Stimulated activated CD4-positive, alpha-beta T cell treated with anti-CD3 and anti-CD28 coated beads, Interleukin-12 subunit alpha, Interleukin-12 subunit beta, amount 100 ng/mL, for 48 hours (primary cell): ENCODE measurements around the gene ID2.
A peak's percentile ranks its signal among the peaks of the same experiment; 100 is the strongest.

Source experiments
- DNase-seq, 3 donors: peaks; one replicate each; pipeline ENCODE4 v3.0.0-alpha.2; 2020; ENCODE audit warnings: low read depth in 2 of 3, low spot score in 1 of 3

ID2 gene

GRCh38 chr2:8681786-8682692 lies at the start of gene ID2:
Gene ID2, plus strand, starts transcription at chr2:8682056. Its CDS starts 110 bp downstream, at chr2:8682166.
- peak; percentile 96 to 98 (median 97) for DNase-seq

DNA sequence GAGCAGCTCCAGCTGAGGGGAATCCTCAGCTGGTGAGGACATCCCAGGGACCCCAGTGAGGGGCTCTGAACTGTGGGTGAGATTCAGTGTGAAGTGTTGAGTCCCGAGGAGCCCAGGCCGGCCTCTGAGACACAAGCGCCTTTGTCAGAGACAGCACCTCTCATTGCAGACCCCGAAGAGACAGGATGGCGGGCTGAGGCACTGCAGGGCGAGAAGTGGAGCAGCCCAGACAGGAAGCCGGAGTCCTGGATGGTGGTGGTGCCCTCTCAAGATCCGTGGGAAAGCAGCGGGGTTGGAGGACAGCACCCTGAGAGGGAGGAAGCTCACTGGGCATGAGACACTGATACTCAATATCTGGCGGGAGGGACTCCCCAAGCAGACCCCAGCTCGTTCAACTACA lies 49.1 kb upstream of the ID2 start:
- DNase-seq = no peak

DNA sequence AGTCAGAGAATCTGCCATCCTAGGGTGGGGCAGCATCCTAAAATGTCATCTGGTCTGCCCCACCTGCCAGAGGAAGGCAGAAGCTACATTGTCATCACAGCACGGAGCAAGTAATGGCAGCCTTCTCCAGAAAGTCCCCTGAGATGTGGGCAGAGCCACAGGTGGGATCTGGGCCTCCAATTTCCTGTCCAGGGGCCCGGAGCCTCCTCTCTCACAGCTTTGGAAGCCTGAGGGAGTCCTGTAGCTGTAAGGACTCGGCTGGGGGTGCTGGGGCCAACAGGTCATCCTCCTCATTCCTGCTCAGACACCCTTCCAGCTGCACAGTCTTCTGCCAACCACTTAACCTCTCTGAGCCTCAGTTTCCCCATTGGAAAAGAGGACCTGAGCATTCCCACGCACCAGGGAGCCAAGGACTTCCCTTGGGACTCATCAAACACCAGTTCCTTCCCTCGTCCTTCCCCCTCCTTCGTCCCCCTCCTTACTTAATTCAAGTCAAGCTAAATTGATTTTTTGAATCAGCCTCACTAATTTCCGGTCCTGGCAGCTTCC lies 48.6 kb upstream of the ID2 start:
- no peak for DNase-seq

DNA sequence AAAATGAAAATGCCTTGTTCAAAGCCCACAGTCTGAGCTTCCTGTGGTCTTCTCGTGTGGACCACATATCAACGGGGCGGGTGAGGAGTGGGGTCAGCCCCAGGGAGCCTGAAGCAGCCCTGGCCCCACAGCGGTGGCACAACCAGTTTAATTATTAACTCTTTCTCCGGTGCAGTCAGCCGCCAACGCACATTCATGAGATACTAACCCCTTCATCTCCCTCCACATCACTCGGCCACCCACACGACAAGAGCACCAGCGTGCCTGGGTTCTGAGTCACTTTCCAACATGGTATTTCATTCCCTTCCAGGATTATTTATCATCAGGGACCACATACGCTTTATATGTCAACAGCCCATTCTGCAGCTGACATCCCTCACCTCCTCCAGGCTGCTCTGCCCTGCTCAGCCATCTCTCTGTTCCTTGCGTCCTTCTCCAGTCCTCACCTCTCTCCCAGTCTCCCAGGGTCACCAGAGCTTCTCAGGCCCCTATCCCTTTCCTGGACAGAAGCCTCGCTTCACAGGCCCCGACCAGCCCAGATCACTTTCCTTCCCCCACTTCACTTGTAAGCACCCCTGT lies 48.0 kb upstream of the ID2 start:
- peak in 1 of 3 donors; percentile 11 for DNase-seq

DNA sequence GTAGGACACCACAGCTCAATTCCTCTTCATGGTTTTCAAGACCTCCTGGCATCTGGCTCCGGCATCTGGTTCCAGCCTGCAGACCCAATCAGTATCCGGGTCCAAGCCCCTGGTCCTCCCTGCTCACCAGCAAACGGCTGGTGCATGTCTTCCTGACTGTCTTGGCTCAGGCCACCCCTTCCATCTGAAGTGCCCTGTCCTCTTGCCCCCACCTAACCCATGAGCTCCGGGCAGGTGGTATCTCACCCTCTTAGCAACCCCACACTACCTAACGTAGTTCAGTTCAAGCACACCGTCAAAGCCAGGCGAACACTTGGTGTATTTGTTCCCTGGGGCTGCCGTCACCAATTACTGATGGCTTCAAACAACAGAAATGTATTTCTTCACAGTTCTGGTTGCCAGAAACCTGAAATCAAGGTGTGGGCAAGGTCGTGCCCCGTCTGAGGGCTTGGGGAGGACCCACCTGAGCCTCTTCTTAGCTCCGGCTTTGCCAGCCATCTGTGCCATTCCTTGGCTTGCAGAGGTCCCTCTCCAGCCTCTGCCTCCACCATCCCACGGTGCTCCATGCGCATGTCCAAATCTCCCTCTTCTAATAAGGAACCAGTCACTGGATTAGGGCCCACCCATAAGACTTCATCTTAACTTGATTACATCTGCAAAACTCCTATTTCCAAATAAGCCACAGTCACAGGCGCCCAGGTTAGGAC lies 47.2 kb upstream of the ID2 start:
- DNase-seq = no peak

- DNase-seq = no peak
These were observed 45.8 kb upstream of the ID2 start for GRCh38 chr2:8636041-8636491.

DNA sequence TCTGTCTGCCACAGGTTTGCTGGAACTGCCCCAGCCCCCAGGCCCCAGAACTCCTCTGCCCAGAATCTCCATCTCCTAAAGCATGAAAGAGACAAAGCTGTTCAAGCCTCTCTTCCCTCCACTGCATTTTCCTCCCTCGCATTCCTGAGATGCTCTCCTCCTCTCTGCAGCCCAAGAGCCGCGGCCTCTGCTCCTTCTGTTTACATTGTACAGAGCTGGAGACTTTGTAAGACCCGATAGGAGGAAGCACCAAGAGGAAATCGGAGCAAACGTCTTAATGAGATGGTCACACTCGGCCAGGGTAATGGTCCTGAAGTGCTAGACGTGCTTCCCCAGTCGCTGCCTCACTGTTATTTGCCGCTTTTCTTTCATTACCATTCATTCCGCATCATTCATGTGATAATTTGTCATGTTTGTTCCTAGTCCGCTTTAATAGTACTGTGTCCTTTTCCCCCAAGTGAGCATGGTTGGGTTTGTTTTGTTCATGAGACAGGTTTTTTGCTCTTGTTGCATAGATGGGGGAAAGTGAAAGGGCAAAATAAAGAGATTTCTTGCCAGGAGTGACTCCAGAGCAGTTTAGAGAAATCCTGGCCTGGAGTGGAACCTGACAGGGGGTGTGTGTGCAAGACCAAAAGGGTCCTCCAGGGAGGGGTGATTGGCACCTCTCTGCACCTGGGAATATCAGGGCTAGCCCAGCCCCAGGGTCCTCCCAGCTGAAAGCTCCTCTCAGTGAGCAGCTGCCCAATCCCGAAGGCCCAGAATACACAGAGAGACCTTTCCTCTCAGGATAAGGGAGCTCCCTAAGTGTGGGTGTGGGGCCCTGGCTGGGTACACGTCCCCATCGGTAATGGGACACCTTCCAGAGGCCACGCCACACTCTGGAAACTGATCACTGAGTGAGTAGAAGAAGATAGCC lies 44.9 kb upstream of the ID2 start:
- no peak for DNase-seq

- no peak for DNase-seq
These were observed 43.5 kb upstream of the ID2 start for GRCh38 chr2:8638327-8638726.

DNA sequence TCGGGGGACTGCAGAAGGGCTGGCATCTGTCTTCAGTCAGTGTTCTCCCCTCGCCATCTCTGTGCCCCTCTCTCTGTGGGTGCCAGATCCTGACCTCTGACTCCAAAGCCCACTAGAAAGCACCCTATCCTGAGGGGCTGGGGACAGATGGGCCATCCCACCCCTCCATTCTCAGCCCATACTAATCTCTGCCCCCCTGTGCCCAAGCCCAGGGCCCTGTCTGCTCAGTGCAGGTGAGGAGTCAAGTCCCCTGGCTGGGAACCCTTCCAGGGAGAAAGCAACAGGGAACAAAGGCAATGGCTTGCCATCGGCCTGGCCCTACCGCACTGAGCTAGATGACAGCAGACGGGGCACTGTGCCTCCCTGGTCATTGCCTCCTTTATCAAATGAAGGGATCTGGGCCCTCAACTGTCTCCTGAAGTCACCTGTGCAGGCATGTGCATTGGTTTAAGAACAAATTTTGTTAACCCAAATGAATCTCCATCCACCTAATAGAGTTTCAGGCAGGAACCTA lies 42.7 kb upstream of the ID2 start:
- DNase-seq = no peak

DNA sequence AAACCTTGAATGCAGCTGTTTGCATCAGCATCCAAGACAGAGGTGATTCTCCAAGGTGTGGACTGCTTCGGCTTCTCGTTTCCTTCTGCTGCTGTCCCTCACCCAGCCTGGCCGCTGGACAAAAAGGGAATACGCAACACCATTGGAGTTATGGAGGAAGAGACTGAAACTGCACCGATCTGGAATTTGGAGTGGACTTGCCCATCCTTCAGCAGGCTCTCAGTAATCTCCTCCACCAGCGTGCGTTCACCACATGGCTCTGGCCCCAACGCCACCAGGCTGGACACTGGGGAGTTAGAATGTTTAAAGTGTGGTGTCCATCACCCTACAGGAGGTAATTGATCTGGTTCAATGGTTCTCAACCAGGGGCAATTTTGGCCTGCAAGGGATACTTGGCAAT lies 41.4 kb upstream of the ID2 start:
- no peak for DNase-seq

- no peak for DNase-seq
These were observed 40.4 kb upstream of the ID2 start for GRCh38 chr2:8641301-8641965.

DNA sequence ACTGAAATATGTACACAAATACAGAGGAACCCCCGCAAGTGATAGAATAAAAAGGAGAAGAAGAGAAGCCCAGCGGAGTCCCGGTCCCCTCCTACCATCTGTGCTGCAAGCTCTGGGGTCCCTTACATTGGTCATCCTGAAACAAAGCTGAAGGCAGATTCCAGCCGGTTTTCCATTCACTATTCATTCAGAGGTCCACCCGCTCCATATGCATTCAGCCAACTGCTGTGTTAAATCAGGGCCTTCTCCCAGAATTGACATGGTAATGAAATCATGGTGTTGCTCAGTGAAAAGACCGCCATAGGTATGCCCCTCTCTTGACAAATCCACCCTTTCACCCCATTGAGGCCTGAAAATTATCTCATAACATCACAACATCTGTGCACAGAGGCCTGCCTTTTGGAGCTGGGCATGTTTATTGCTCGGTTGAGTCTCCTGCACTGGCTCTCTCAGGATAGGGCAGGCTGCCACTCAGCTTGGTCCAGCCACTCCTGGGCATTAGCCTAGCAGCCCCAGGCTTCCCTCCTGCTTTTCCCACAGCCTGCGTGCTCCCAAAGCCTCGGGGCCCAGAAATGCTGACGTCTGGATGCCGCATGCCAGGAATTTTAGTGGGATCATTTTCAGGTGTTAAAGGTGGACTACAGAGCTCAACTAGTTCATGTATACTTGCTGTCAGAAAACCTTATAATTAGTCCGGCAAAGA lies 39.3 kb upstream of the ID2 start:
- DNase-seq = no peak

DNA sequence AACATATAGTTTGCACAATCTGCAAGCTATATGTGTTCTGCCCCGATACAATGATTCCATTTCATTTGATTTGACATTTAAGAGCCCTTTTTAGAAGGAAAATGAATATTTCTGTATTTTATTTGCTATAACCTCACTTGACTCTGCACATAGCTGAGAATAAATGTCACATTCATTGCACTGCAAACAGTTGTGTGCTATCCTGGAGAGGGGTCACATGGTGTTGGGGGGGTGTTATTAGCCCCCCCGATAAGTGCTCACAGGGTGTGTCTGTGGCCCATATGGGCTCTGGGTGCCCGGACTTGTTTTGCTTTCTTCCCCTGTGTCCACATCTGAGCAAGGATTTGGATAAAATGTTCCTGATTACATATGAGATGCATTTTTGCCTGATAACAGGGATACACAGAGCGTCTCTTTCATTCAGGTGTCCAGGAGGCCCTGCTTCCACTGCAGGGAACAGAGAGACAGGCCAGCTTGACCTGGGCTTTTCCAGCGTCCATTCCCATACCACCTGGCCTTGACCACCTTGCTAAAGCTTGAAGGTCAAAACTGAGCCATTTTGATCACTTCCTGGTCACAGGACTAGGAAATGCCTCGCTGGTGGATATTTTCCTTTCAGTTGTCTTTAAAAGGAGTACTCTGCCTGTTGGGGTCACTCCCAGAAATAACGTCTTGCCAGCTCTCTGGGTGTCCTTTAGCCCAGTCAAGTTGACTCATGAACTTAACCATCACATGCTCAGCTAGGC lies 38.4 kb upstream of the ID2 start:
- DNase-seq = no peak

DNA sequence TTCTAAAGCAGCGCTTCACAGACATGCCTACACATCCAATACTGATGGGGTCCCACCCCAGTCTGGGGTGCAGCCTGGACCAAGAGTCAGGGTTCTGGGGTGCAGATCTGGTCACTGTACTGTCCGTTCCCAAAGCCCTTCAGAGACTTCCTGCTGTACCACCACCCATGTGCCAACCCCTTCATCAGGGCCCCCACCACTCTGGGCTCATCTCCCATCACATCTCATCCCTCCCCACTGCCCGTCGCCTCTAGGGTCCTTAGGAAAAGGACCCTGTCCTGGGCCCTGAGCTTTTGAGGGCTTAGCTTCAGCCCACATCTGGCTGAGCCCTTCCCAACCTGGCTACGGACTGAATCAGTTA lies 37.9 kb upstream of the ID2 start:
- DNase-seq = no peak

GRCh38 chr2:8644605-8645175 lies 37.2 kb upstream of the ID2 start:
- no peak for DNase-seq

- DNase-seq = no peak
These were observed 36.6 kb upstream of the ID2 start for GRCh38 chr2:8645176-8645831.

DNA sequence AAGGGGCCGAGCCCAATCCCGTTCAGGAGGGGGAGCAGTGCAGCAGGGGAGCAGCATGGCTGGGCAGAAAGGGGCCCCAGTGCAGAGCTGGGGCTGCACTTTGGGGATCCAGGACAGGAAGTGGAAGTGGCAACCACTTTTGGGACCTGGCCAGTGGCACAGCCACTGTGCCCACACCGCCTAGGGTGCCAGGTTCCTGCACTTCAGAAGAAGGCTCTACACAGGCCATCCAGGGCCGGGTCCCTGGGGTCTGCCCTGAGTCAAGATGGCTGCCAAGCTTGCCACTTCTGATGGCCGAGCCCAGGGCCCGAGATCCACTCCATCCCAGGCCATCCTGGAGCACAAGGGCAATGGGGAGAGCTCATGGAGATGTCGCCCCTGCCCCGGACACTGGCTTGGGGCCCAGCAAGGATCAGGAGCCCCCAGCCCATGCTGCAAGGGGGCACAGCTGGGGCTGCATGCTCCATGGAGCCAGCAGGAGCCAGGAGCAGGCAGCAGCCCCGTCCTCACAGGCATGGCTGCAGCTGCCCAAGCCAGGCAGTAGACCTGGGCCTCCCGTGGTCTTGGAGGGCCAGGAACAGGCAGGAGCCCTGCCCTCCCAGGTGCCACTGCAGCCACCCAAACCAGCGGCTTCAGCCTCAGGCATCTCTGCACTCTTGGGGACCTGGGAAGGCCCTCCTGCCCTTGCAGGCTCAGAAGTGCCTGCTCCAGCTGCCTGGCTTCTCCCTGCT lies 35.0 kb upstream of the ID2 start:
- DNase-seq = no peak
